HG02610 (cell line): Measurements from ENCODE around the gene MMP11.
A peak's percentile ranks its signal among the peaks of the same experiment; 100 is the strongest.

Experiments
- ATAC-seq: cut with Tn5 transposase; IDR thresholded peaks from one replicate; pipeline ENCODE4 v1.9.1; 2021; ENCODE audit warnings: mild to moderate bottlenecking, moderate library complexity; ENCODE audit not compliant: unreplicated experiment

Gene MMP11

DNA sequence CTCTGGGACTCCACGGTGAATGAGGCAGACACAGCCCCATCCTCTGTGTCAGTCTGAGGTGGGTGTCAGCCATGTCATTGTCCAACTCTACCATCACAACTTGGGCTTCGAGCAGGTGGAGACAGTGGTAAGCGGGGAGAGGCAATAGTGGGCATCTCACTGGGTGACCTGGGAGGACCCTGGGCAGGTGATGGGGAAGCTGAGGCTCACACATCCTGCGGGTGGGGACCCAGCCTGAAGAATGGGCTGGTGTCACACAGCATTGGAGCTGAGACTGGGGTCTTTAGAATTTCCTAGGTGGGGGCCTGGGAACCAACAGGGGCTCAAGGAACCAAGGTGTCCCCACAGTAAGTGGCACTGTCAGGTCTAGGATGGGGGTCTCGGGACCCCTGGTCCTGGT, 7.1 kb downstream of the MMP11 start:
- no peak for ATAC-seq

DNA sequence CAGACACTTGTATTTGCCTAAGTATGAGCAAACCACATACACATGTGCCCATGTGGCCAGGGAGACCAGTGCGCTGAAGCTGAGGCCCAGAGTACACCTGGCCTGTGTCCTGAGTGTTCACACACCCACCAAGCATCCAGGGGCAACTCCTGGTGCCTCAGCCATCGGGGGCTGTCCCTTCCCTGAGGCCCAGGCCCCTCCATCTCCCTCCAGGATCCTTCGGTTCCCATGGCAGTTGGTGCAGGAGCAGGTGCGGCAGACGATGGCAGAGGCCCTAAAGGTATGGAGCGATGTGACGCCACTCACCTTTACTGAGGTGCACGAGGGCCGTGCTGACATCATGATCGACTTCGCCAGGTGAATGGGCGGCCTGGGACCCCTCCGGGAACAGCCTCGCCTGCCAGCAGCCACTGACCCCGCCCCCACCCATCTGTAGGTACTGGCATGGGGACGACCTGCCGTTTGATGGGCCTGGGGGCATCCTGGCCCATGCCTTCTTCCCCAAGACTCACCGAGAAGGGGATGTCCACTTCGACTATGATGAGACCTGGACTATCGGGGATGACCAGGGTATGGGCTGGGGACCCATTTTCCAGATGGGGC, 7.6 kb downstream of the MMP11 start:
- ATAC-seq = no peak

- ATAC-seq = no peak
Measured at GRCh38 chr22:23781065-23781464, 8.4 kb downstream of the MMP11 start.

GRCh38 chr22:23781511-23782183, 9.0 kb downstream of the MMP11 start:
- ATAC-seq = no peak

DNA sequence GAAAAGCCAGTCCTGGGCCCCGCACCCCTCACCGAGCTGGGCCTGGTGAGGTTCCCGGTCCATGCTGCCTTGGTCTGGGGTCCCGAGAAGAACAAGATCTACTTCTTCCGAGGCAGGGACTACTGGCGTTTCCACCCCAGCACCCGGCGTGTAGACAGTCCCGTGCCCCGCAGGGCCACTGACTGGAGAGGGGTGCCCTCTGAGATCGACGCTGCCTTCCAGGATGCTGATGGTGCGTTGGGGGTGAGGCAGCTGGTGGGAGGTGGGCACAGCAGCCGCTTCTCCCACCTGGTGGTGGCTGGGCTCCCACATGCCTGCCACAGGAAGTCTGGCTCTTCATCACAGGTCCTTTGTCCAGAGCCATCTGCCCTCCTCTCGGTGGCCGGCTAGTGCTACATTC, 9.6 kb downstream of the MMP11 start:
- ATAC-seq = no peak

GRCh38 chr22:23782703-23783102, 10.1 kb downstream of the MMP11 start:
- ATAC-seq = no peak

- no peak for ATAC-seq
Measured at GRCh38 chr22:23783265-23784150, 10.9 kb downstream of the MMP11 start.

DNA sequence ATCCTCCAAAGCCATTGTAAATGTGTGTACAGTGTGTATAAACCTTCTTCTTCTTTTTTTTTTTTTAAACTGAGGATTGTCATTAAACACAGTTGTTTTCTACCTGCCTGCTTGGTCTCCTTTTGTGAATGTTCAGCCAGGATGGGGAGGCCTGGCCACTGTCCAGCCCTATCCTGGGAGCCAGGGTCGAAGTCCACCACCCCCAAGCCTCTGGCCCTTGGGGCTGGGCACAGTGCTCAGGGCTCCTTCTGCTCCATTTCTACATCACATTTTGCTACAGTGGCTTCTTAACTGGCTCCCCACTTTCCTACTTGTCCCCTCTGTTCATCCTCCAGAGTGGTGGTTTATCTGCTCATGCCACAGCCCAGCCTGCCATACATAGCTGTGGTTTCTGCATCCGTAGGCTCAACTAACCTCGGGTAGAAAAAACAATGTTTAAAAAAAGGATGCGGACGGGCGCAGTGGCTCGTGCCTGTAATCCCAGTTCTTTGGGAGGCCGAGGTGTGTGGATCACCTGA, 11.6 kb downstream of the MMP11 start:
- ATAC-seq = no peak

GRCh38 chr22:23786261-23786710, 13.6 kb downstream of the MMP11 start:
- ATAC-seq = no peak

DNA sequence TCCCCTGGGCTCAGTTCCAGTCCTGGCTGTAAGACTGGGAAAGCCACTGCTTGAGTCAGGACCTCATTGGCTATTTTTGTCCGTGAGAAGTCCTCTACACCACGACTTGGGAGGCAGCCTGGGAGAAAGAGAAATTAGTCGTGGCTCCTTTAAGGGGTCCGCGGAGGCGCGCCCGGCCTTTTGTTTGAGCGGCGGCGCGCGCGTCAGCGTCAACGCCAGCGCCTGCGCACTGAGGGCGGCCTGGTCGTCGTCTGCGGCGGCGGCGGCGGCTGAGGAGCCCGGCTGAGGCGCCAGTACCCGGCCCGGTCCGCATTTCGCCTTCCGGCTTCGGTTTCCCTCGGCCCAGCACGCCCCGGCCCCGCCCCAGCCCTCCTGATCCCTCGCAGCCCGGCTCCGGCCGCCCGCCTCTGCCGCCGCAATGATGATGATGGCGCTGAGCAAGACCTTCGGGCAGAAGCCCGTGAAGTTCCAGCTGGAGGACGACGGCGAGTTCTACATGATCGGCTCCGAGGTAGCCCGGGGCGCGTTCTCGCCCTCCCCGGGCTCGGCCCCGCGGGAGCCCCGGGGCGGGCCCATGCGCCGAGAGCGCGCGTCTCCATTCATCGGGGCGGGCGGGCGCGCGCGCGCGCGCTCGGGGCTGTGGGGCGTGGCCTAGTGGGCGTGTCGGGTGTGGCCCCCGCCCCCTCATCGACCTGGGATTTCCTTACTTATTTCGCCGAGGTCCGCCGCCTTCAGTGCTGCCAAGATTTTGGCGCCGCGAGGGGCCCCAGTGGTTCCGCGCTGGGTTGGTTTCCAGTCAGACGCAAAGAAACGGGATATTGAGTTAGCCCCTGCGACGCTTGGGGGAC, 14.3 kb downstream of the MMP11 start, which contains the start of gene SMARCB1:
TSS of gene SMARCB1 (plus strand) at position 215 of the 848 bp plus-strand sequence. CDS start at position 419, 204 bp downstream.
- peak; percentile 63 for ATAC-seq

DNA sequence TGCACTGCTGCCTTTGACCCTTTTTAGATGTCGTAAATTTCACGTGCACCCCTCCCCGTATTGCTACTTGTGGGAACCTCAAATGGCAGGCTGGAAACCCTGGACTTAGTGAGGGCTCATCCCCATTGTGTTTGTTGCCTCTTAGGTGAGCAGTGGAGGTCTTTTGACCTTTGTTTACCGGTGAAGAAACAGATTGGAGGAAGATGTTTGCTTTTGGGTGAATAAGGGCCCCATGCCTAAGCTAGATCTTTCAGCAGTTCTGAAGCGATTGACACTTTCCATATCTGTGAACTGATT, 14.9 kb downstream of the MMP11 start:
- ATAC-seq = no peak

DNA sequence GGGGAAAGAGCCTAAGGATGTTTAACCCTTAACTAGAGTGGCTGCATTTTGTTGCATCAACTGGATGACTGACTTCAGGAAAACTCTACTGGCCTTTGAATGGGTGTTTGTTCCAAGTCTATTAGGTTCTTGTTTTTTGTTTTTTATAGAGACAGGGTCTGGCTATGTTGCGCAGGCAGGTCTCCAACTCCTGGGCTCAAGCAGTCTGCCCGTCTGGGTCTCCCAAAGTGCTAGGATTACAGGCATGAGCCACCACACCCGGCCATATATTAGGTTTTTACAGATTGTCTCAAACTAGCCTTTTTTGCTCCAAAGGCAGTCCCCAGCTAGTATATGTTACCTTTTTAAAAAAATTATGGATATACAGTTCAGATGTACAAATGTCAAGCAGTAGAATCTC, 15.3 kb downstream of the MMP11 start:
- no peak for ATAC-seq

- ATAC-seq = no peak
Measured at GRCh38 chr22:23789121-23789520, 16.5 kb downstream of the MMP11 start.

- ATAC-seq = no peak
Measured at GRCh38 chr22:23789638-23790037, 17.0 kb downstream of the MMP11 start.

- no peak for ATAC-seq
Measured at GRCh38 chr22:23790819-23791737, 18.4 kb downstream of the MMP11 start.

- no peak for ATAC-seq
Measured at GRCh38 chr22:23791738-23792645, 19.3 kb downstream of the MMP11 start.

- ATAC-seq = no peak
Measured at GRCh38 chr22:23793326-23793725, 20.7 kb downstream of the MMP11 start.

- ATAC-seq = no peak
Measured at GRCh38 chr22:23796461-23796860, 23.8 kb downstream of the MMP11 start.
